GM12874 (cell line): ENCODE measurements around the gene TRIM41.

Experiments used
- TF ChIP-seq, protein P1 (sequence below): IDR thresholded peaks from 2 replicates; pipeline ENCODE4 v1.5.1; 2011; ENCODE audit warnings: low read depth, mild to moderate bottlenecking, control low read depth, low read length, moderate library complexity; ENCODE audit not compliant: insufficient read depth

The TRIM41 gene

GRCh38 chr5:181235323-181235688, 12.2 kb downstream of the TRIM41 start:
- TF ChIP-seq, protein P1, sequence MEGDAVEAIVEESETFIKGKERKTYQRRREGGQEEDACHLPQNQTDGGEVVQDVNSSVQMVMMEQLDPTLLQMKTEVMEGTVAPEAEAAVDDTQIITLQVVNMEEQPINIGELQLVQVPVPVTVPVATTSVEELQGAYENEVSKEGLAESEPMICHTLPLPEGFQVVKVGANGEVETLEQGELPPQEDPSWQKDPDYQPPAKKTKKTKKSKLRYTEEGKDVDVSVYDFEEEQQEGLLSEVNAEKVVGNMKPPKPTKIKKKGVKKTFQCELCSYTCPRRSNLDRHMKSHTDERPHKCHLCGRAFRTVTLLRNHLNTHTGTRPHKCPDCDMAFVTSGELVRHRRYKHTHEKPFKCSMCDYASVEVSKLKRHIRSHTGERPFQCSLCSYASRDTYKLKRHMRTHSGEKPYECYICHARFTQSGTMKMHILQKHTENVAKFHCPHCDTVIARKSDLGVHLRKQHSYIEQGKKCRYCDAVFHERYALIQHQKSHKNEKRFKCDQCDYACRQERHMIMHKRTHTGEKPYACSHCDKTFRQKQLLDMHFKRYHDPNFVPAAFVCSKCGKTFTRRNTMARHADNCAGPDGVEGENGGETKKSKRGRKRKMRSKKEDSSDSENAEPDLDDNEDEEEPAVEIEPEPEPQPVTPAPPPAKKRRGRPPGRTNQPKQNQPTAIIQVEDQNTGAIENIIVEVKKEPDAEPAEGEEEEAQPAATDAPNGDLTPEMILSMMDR: no peak

GRCh38 chr5:181235689-181236366, 12.7 kb downstream of the TRIM41 start:
- TF ChIP-seq, protein P1: no peak

- TF ChIP-seq, protein P1: no peak
Observed at GRCh38 chr5:181236471-181236870, 13.4 kb downstream of the TRIM41 start.

DNA sequence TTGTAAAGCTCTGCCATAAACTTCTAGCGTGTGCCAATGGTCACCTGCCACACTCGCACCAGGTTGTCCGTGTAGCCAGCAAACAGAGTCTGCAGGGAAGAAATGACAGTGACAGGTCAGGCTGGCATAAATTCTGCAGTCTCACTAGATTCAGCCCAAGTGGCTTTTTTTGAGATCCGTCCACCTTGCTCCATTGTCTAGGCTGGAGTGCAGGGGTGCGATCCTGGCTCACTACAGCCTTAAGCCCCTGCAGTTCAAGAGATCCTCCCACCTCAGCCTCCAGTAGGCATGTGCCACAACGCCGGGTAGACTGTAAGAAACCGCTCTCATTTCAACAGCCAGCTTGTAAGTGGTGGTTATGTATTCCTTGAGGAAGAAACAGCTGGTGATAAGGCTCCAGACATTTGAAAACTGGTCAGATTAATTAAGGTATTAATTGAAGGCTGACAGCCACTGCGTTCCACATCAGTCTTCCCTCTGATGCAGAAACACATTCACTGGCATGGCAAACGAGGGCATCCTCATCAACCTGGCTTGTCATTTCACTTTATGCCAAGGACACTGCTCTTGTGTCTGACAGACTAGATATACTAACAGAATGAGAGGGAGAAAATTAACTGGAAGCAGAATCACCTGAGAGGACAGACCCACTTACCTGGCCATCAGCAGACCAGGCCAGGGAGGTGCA, 14.0 kb downstream of the TRIM41 start:
- TF ChIP-seq, protein P1: no peak

DNA sequence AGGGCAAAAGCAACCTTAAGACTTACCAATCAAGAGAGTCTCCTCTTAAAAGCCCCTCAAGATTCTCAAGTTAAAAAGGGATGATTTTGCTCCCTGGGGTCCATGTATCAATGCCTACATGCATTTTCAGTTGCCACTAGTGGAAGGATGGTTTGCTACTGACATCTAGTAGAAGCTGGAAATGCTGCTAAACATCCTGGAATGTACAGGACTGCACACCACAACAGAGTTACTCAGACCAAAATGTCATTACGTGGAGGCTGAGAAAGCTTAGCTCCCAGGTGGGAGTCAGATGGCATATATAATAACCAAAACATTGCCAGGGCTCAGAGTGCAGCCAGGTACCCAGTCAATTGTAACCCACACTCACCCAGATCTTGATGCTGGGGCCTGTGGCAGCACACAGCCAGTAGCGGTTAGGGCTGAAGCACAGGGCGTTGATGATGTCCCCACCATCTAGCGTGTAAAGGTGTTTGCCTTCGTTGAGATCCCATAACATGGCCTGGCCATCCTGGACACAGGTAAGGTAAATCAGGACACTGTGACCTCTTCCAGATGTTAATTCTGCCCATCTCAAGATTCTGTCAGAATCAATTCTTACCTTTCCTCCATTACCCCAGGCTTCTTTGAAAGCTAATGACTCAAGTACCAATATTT, 14.8 kb downstream of the TRIM41 start:
- TF ChIP-seq, protein P1: no peak

- TF ChIP-seq, protein P1: no peak
Observed at GRCh38 chr5:181239062-181239663, 16.1 kb downstream of the TRIM41 start.

GRCh38 chr5:181241393-181241975, 18.4 kb downstream of the TRIM41 start:
- TF ChIP-seq, protein P1: no peak
